CD1c-positive myeloid dendritic cell (primary cell): ENCODE results near the gene CRY1.

Source experiments
- DNase-seq: peaks from one replicate; pipeline ENCODE4 v3.0.0-alpha.2; 2016; ENCODE audit errors: extremely low spot score

Gene CRY1

DNA sequence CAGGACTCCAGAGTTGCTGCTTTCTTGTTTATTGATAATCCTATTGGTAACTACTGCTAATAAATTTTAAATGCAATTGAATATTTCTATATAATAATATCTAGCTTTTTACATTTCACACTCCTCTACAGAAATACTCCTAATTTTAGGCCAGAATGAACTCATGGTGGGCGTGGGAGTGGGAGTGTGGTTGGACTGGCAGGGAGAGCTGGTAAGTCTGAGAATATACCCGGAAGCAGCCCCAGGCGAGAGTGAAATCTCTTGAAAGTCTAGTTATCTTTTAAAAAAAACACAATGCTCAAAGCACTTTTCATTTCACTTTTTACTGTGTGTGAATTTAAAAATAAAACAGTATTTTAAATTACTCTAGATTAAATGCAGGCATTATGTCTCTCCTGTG lies 132.9 kb downstream of the CRY1 start:
- no peak for DNase-seq

DNA sequence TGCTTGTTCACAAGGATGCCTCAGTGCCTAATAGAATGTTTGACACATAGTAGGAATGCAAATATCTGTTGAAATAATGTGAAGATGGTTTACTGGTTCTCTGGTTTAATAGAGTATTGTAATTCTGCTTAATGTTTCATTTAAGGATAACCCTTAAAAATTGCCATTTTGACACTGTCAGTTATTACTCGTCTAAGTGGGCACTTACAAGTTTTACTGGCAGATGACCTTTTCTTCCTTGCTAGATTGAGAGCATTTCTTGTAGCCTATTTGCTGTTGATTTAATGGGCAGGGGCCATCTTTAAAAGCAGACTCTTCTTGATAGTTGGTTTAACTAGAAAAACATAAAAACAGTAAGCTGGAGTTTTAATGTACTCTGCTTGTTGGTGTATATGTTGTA lies 135.8 kb downstream of the CRY1 start:
- no peak for DNase-seq

DNA sequence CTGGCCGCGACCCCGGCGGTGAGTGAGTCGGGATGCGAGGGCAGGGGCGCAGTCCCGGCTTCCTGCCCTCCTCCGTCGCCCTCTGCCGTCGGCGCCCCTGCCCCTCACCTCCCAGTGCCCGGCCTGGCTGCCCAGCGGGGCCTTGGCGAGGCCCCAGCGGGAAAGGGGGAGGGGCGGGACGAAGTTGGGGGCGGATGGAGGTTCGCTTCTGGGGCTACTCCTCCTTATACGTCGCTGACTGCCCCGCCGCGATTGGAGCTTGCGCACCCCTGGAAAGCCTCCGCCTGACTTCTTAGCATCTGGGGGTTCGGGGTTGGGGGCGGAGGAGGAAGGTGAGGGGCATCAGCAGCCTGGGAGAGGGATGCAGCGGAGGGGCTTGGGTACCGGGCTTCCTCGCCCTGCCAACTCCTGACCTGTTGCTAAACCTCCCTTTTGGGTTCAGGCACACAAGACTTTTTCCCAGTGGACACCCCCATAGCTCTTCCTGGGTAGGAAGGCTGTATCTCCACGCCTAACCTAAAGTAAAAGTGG lies 137.2 kb downstream of the CRY1 start:
- DNase-seq: peak; percentile 43

DNA sequence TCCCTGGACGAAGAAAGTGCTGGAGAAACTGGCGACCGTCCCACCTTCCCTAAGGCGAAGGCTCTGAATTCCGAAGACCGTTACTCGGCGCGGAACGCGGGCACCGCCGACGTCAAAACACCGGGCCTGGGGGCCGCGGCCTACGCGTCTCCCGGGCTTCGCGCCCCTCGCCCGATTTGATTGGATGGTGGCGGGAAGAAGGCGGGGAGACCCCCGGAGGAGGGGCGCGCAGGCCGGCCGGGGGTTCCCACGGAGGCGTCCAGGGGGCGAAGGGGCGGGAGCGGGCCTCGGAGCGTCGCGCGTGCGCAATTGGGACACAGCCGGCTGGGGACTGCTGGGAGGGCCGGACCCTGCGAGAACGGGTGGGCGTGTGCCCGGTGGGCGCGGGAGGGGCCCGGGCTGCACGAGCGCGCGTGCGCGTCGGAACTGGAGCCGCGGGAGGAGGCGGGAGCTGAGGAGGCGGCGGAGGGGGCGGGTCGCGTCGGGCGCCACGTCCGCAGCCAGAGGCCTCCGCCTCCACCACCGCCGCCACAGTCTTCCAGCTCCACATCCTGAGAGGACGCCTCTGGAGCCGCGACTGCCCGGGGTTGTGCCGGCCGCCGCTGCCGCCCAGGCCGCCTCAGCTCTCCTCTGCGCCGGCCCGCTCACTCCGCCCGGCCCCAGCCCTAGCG lies 137.8 kb downstream of the CRY1 start, which contains the start of gene TMEM263:
Gene TMEM263, plus strand, starts transcription at position 531 of the 671 bp plus-strand sequence. CDS start 11,210 bp downstream, outside the sequence.
- peak; percentile 86 for DNase-seq

DNA sequence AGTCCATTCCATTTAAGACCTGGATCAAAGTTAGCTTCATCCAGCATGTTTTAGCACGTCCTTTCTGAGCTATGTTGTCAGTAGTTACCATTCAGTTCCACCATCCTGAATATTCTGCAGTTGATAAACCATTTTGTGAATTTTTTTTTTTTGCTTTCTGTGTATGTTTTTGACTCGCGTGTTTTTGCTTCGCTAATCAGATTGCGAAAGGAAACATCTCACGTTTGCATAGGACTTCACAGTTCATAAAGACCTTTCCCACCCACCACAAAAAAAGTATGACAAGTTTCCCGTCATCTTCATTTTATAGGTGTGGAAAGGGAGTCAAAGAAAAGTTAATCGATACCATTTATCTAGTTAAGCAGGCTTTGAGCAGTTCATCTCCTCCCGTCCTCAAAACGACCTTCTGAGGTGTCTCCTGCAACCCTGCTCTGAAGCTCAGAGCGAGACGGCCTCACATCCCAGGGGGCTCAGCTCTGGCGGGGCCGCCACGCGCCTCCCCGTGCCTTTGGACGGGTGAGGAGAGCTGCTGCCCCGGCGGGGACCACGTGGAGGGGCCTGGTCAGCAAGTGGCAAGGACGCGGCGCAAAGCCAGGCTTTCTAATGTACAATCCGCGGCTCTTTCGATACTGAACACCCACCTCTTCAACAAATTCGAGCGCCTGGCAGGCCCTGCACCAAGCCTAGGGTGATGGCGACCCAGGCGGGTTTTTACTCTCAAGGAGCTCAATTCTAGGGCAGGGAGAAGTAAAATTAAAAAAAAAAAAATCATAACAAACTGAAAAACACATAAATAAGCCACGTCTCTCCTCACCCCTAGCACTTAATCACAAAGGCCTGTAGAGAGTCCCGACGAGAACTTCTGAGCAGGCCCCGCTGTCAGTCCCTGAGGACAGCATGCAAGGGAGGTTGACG lies 138.6 kb downstream of the CRY1 start:
- DNase-seq: no peak

DNA sequence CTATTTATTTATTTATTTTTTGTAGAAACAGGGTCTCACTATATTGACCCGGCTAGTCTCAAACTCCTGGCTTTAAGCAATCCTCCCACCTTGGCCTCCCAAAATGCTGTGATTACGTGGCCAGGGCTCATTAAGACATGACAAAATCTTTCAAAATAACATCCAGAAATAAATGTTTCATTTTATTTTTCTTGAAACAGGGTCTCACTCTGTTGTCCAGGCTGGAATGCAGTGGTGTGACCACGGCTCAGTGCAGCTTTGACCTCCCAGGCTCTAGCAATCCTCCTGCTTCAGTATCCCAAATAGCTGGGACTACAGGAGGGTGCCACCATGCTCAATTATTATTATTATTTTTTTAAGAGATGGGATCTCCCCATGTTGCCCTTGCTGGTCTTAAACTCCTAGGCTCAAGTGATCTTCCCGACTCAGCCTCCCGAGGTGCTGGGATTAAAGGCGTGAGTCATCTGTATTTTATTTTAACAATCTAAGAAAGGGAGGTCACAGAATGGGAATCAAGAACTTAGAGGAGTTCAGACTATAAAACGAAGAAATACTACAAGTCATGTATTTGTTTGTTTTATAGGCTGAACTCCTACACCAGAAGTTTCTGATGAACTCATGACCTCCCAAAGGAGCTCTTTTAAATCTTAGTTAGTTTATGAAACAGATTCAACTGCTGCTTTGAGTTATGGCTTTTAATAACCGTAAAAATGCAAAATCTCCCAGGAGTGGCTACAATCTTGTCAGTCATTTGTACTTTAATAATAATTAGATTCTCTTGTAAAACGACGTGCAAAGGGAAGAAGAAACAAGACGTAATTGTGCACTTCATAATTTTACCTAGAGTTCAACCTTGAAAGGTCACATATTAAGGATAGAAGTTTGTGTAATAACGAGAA lies 139.7 kb downstream of the CRY1 start:
- DNase-seq: no peak

DNA sequence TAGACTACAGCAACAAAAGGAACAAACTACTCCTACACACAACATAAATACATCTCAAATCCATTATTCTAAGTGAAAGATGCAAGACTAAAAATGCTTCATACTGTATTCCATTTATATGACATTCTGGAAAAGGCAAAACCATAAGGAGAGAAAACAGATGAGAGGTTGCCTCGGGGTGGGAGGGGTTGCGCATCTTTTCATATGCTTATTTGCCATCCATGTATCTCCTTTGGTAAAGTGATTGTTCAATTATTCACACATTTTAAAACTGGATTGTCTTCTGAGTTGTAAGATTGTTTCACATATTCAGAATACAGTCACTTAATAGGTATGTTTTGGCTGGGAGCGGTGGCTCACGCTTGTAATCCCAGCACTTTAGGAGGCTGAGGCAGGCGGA lies 142.8 kb downstream of the CRY1 start:
- no peak for DNase-seq

DNA sequence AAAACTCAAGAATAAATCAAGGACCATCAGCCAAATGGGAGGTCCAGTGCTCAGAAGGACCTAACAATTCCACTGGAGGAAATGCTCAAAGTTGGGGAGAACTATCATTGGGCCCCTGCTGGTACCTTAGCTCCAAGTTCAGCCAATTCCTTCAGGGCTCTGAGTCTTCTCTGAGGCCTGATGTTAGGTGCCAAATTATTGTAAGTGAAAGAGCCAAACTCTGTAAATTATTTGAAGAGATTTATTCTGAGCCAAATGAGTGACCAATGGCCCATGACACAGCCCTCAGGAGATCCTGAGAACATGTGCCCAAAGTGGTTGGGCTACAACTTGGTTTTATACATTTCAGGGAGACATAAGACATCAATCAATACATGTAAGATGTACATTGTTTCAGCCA lies 145.9 kb downstream of the CRY1 start:
- no peak for DNase-seq

DNA sequence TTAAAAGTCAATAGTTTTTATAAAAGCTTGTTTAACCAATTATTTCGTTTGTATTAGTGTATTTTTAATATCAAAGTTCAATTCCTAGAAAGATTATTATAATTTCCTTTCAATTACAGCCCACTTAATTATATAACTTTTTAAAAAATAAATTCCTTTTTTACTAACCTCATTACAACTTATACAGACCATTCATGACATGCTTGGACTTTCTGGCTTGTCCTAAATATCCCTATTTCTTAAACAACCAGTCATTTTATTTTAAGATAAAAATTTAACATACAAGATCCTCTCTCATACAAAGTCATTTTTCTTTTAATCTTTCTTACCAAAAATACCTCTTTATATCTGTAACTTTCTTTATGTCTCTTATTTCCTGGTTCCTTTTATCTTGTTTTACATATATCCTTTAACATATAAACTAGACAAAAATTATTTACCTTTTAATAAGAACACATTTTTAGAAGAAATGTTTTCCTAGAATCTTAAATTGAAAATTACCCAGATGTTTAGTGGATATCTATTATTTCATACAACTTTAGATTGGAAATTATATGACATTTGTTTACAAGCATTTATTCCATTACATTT lies 148.0 kb downstream of the CRY1 start:
- no peak for DNase-seq

DNA sequence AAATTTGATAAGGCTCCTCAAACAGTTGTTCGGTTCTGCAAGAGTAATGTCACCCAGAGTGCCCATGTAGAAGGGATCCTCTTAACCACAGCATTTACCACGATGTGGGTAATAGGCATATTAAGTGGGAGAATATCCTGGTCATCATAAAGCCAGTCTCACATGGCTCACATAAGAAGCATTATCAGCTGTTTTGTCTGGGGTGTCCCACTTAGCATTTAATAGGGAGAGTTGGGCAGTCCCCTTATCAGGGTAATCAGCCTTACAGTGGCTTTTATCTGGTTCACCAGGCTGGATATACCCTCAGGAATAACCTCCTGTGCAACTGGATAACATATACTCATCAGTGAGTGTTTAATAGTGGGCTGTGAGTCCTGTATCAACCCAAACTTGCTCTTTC lies 150.6 kb downstream of the CRY1 start:
- DNase-seq: no peak

DNA sequence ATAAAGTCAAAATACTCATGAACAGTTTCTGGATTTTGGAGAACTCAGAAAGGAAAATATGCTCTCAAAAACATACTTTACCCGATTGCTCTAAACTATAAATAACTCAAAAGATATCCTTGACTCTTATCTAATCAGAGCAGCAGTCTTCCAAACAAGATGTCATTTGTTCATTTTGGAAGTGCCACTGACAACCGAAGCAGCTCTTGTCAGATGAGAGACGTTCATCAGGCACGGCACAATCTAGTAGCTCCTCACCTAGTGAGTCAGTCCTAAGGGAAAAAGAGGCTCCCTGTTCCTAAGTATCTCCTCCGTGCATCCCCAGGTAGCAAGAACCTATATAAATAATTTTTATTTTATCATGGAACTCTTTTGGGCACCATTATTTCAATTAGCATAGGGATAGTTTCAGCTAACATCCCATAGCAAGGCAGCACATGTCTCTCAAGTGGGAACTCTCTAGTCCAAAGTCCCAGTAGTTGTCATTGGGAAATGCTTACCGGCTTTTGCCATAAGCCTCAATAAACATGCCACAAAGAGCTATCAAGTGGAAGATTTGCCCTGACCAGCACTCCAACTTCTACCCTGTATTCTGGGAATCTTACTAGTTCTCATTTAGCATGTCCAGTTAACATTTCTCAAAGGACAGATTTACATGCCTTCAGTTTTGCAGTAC lies 151.7 kb downstream of the CRY1 start:
- DNase-seq: no peak
